ENCODE results near the gene EDAR.

The EDAR gene

DNA sequence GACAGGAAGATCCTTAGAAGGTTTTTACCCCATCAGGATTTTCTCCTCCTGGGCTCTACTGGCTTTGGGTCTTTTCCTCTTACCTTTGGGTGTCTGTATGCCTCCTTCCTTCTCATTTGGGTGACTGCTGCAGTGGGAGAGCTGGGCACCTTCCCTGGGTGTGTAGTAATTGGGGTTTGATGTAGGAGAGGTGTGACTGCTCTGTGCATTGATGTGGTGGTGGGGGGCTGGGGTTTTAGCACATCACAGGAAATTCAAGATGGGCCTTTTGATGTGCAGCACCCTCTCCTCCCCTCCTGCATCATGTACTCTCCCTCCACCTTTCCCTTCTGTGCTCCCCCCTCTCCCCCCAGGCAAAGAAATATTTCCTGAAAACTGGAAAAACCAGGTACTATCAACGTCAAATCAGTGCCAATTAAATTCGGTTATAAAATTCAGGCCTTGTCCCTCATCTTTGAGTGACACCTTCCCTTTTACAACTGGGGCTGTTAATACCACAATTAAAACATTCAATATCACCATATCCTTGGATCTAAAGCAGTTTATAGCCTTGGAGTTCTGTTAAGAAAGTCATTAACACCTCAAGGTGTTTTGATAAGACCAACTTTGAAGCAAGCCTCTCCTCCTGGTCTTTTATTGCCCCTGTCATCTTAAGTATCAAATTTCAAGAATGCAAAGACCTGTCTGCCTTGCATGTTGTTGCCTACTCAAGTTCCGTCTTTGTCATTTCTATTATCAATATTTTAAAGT, 23.3 kb downstream of the EDAR start:
- Histone ChIP-seq H3K4me3 (replicated peaks; ENCODE audit: low read depth, low read length) (no peak overlapping the region), H3K27me3 (replicated peaks; ENCODE audit: control insufficient read depth, insufficient read depth, low read length) (no peaks in the 10 kb centered on the region; the same call in none of the 2 replicates), H3K36me3 (ENCODE audit: control insufficient read depth, insufficient read depth, low read length) (no peaks in the 10 kb centered on the region)
- no peak for TF ChIP-seq CTCF (IDR thresholded peaks at IDR 0.05; ENCODE audit: insufficient read depth, low read length, poor library complexity, severe bottlenecking)
- no peak for DNase-seq (ENCODE audit: extremely low read depth, insufficient read length)

DNA sequence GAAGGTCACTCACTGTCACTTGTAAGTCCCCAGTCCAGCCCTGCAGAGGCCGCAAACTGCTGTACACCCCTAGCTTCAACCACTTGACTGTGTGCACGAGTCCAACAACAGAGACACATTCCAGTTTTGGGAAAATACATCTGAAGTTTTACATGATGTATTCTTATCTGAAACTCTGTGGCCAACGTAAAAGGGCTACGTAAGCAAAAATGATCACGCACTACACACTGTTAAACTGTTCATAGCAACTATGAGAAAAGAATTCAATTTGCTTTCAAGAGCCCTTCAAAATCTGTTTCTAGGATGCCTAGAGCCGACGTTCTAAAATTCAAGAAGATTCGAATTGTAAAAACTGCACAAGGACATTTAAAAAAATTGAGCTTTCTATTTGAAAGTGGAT, 26.0 kb downstream of the EDAR start:
- Histone ChIP-seq H3K36me3 (ENCODE audit: control insufficient read depth, insufficient read depth, low read length) (no peaks in the 10 kb centered on the region), H3K27me3 (replicated peaks; ENCODE audit: control insufficient read depth, insufficient read depth, low read length) (no peaks in the 10 kb centered on the region; the same call in none of the 2 replicates), H3K4me3 (replicated peaks; ENCODE audit: low read depth, low read length) (no peak overlapping the region)
- TF ChIP-seq CTCF (IDR thresholded peaks at IDR 0.05; ENCODE audit: insufficient read depth, low read length, poor library complexity, severe bottlenecking), result no peak
- no peak for DNase-seq (ENCODE audit: extremely low read depth, insufficient read length)

GRCh38 chr2:108961796-108962195, 27.2 kb downstream of the EDAR start:
- DNase-seq (ENCODE audit: extremely low read depth, insufficient read length), result no peak
- H3K36me3 ChIP-seq (ENCODE audit: control insufficient read depth, insufficient read depth, low read length), result no peaks in the 10 kb centered on the region
- no peak overlapping the region for H3K4me3 ChIP-seq (replicated peaks; ENCODE audit: low read depth, low read length)
- no peaks in the 10 kb centered on the region; the same call in none of the 2 replicates for H3K27me3 ChIP-seq (replicated peaks; ENCODE audit: control insufficient read depth, insufficient read depth, low read length)
- no peak for TF ChIP-seq CTCF (IDR thresholded peaks at IDR 0.05; ENCODE audit: insufficient read depth, low read length, poor library complexity, severe bottlenecking)

DNA sequence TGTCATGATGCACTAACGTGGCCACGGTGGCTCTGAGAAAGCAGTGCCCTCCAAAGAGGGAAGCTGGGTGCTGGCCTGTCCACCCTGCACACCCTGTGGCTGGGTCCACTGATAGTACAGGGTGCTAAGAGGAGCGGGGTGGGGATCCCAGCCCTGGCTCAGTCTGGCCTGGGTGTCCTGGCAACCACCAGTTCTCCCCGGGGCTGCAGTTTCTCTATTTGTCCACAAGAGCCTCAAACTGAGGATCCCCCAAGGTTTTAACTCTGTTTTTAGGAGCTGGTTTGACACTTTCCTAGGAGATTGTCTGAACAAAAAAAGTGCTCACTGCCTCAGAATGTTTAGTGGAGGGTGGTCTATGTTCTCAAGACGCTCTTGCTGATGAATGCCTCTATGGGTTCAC, 29.0 kb downstream of the EDAR start:
- DNase-seq (ENCODE audit: extremely low read depth, insufficient read length), result no peak
- H3K4me3 ChIP-seq (replicated peaks; ENCODE audit: low read depth, low read length), result no peak overlapping the region
- TF ChIP-seq CTCF (IDR thresholded peaks at IDR 0.05; ENCODE audit: insufficient read depth, low read length, poor library complexity, severe bottlenecking), result peak; percentile 33
- H3K27me3 ChIP-seq (replicated peaks; ENCODE audit: control insufficient read depth, insufficient read depth, low read length), result no peaks in the 10 kb centered on the region; the same call in 1 of the 2 replicates
- no peaks in the 10 kb centered on the region for H3K36me3 ChIP-seq (ENCODE audit: control insufficient read depth, insufficient read depth, low read length)

GRCh38 chr2:108959401-108959800, 29.6 kb downstream of the EDAR start:
- no peaks in the 10 kb centered on the region for H3K36me3 ChIP-seq (ENCODE audit: control insufficient read depth, insufficient read depth, low read length)
- TF ChIP-seq CTCF (IDR thresholded peaks at IDR 0.05; ENCODE audit: insufficient read depth, low read length, poor library complexity, severe bottlenecking), result no peak
- DNase-seq (ENCODE audit: extremely low read depth, insufficient read length), result no peak
- no peak overlapping the region for H3K4me3 ChIP-seq (replicated peaks; ENCODE audit: low read depth, low read length)
- H3K27me3 ChIP-seq (replicated peaks; ENCODE audit: control insufficient read depth, insufficient read depth, low read length), result no peaks in the 10 kb centered on the region; the same call in 1 of the 2 replicates

All from GM06990 (cell line).